ENCODE measurements around the gene NDUFAF2.

NDUFAF2 gene

GRCh38 chr5:60955239-60955638 lies 10.2 kb downstream of the NDUFAF2 start:
- no peak for DNase-seq
- H3K27me3 ChIP-seq (replicated peaks; ENCODE audit: control insufficient read depth, insufficient read depth, low read length, poor library complexity, severe bottlenecking) = no peaks in the 10 kb centered on the region
- H3K27ac ChIP-seq (ENCODE audit: insufficient read depth, low read length, poor library complexity, severe bottlenecking) = no peak overlapping the region
- H3K36me3 ChIP-seq (ENCODE audit: control insufficient read depth, insufficient read depth, low read length) = no peaks in the 10 kb centered on the region
- no peaks in the 10 kb centered on the region for H3K9me3 ChIP-seq (ENCODE audit: control insufficient read depth, low read length)
- H3K4me1 ChIP-seq (ENCODE audit: control insufficient read depth, insufficient read depth, low read length, poor library complexity, severe bottlenecking) = no peaks in the 10 kb centered on the region
- H3K4me3 ChIP-seq (ENCODE audit: insufficient read depth, low read depth, low read length, poor library complexity, severe bottlenecking) = no peak overlapping the region

GRCh38 chr5:60958088-60958487 lies 13.1 kb downstream of the NDUFAF2 start:
- no peaks in the 10 kb centered on the region for H3K9me3 ChIP-seq (ENCODE audit: control insufficient read depth, low read length)
- H3K27me3 ChIP-seq (replicated peaks; ENCODE audit: control insufficient read depth, insufficient read depth, low read length, poor library complexity, severe bottlenecking) = no peaks in the 10 kb centered on the region
- H3K4me3 ChIP-seq (ENCODE audit: insufficient read depth, low read depth, low read length, poor library complexity, severe bottlenecking) = no peak overlapping the region
- H3K27ac ChIP-seq (ENCODE audit: insufficient read depth, low read length, poor library complexity, severe bottlenecking) = no peak overlapping the region
- H3K4me1 ChIP-seq (ENCODE audit: control insufficient read depth, insufficient read depth, low read length, poor library complexity, severe bottlenecking) = no peaks in the 10 kb centered on the region
- no peak for DNase-seq
- no peaks in the 10 kb centered on the region for H3K36me3 ChIP-seq (ENCODE audit: control insufficient read depth, insufficient read depth, low read length)

GRCh38 chr5:60958712-60959111 lies 13.7 kb downstream of the NDUFAF2 start:
- no peaks in the 10 kb centered on the region for H3K9me3 ChIP-seq (ENCODE audit: control insufficient read depth, low read length)
- no peak overlapping the region for H3K4me3 ChIP-seq (ENCODE audit: insufficient read depth, low read depth, low read length, poor library complexity, severe bottlenecking)
- H3K27ac ChIP-seq (ENCODE audit: insufficient read depth, low read length, poor library complexity, severe bottlenecking) = no peak overlapping the region
- H3K27me3 ChIP-seq (replicated peaks; ENCODE audit: control insufficient read depth, insufficient read depth, low read length, poor library complexity, severe bottlenecking) = no peaks in the 10 kb centered on the region
- H3K4me1 ChIP-seq (ENCODE audit: control insufficient read depth, insufficient read depth, low read length, poor library complexity, severe bottlenecking) = no peaks in the 10 kb centered on the region
- no peak for DNase-seq
- H3K36me3 ChIP-seq (ENCODE audit: control insufficient read depth, insufficient read depth, low read length) = no peaks in the 10 kb centered on the region

- Histone ChIP-seq H3K27ac (ENCODE audit: insufficient read depth, low read length, poor library complexity, severe bottlenecking) (no peak overlapping the region), H3K9me3 (ENCODE audit: control insufficient read depth, low read length) (no peaks in the 10 kb centered on the region), H3K36me3 (ENCODE audit: control insufficient read depth, insufficient read depth, low read length) (no peaks in the 10 kb centered on the region), H3K4me1 (ENCODE audit: control insufficient read depth, insufficient read depth, low read length, poor library complexity, severe bottlenecking) (no peaks in the 10 kb centered on the region), H3K27me3 (replicated peaks; ENCODE audit: control insufficient read depth, insufficient read depth, low read length, poor library complexity, severe bottlenecking) (no peaks in the 10 kb centered on the region), H3K4me3 (ENCODE audit: insufficient read depth, low read depth, low read length, poor library complexity, severe bottlenecking) (no peak overlapping the region)
- DNase-seq = no peak
Observed at GRCh38 chr5:60959156-60959555, 14.2 kb downstream of the NDUFAF2 start.

- Histone ChIP-seq H3K9me3 (ENCODE audit: control insufficient read depth, low read length) (no peaks in the 10 kb centered on the region), H3K4me3 (ENCODE audit: insufficient read depth, low read depth, low read length, poor library complexity, severe bottlenecking) (no peak overlapping the region), H3K27ac (ENCODE audit: insufficient read depth, low read length, poor library complexity, severe bottlenecking) (no peak overlapping the region), H3K27me3 (replicated peaks; ENCODE audit: control insufficient read depth, insufficient read depth, low read length, poor library complexity, severe bottlenecking) (no peaks in the 10 kb centered on the region), H3K4me1 (ENCODE audit: control insufficient read depth, insufficient read depth, low read length, poor library complexity, severe bottlenecking) (no peaks in the 10 kb centered on the region), H3K36me3 (ENCODE audit: control insufficient read depth, insufficient read depth, low read length) (no peaks in the 10 kb centered on the region)
- no peak for DNase-seq
Observed at GRCh38 chr5:60960591-60960990, 15.6 kb downstream of the NDUFAF2 start.

- H3K4me3 ChIP-seq (ENCODE audit: insufficient read depth, low read depth, low read length, poor library complexity, severe bottlenecking) = no peak overlapping the region
- H3K9me3 ChIP-seq (ENCODE audit: control insufficient read depth, low read length) = no peaks in the 10 kb centered on the region
- H3K4me1 ChIP-seq (ENCODE audit: control insufficient read depth, insufficient read depth, low read length, poor library complexity, severe bottlenecking) = no peaks in the 10 kb centered on the region
- H3K27ac ChIP-seq (ENCODE audit: insufficient read depth, low read length, poor library complexity, severe bottlenecking) = no peak overlapping the region
- H3K36me3 ChIP-seq (ENCODE audit: control insufficient read depth, insufficient read depth, low read length) = no peaks in the 10 kb centered on the region
- H3K27me3 ChIP-seq (replicated peaks; ENCODE audit: control insufficient read depth, insufficient read depth, low read length, poor library complexity, severe bottlenecking) = no peaks in the 10 kb centered on the region
- no peak for DNase-seq
Observed at GRCh38 chr5:60961685-60962084, 16.7 kb downstream of the NDUFAF2 start.

GRCh38 chr5:60972231-60972630 lies 27.2 kb downstream of the NDUFAF2 start:
- no peaks in the 10 kb centered on the region for H3K36me3 ChIP-seq (ENCODE audit: control insufficient read depth, insufficient read depth, low read length)
- no peak overlapping the region for H3K27ac ChIP-seq (ENCODE audit: insufficient read depth, low read length, poor library complexity, severe bottlenecking)
- no peaks in the 10 kb centered on the region for H3K9me3 ChIP-seq (ENCODE audit: control insufficient read depth, low read length)
- H3K27me3 ChIP-seq (replicated peaks; ENCODE audit: control insufficient read depth, insufficient read depth, low read length, poor library complexity, severe bottlenecking) = no peaks in the 10 kb centered on the region
- H3K4me1 ChIP-seq (ENCODE audit: control insufficient read depth, insufficient read depth, low read length, poor library complexity, severe bottlenecking) = no peaks in the 10 kb centered on the region
- DNase-seq = no peak
- H3K4me3 ChIP-seq (ENCODE audit: insufficient read depth, low read depth, low read length, poor library complexity, severe bottlenecking) = no peak overlapping the region

- no peaks in the 10 kb centered on the region for H3K27me3 ChIP-seq (replicated peaks; ENCODE audit: control insufficient read depth, insufficient read depth, low read length, poor library complexity, severe bottlenecking)
- no peak overlapping the region for H3K27ac ChIP-seq (ENCODE audit: insufficient read depth, low read length, poor library complexity, severe bottlenecking)
- H3K4me3 ChIP-seq (ENCODE audit: insufficient read depth, low read depth, low read length, poor library complexity, severe bottlenecking) = no peak overlapping the region
- DNase-seq = no peak
- H3K4me1 ChIP-seq (ENCODE audit: control insufficient read depth, insufficient read depth, low read length, poor library complexity, severe bottlenecking) = no peaks in the 10 kb centered on the region
- H3K36me3 ChIP-seq (ENCODE audit: control insufficient read depth, insufficient read depth, low read length) = peaks cover 2% of the 10 kb centered on the region
- H3K9me3 ChIP-seq (ENCODE audit: control insufficient read depth, low read length) = peaks cover 7% of the 10 kb centered on the region
Observed at GRCh38 chr5:60977956-60978737, 33.1 kb downstream of the NDUFAF2 start.

GRCh38 chr5:60978968-60979367 lies 34.0 kb downstream of the NDUFAF2 start:
- Histone ChIP-seq H3K36me3 (ENCODE audit: control insufficient read depth, insufficient read depth, low read length) (peaks cover 2% of the 10 kb centered on the region), H3K9me3 (ENCODE audit: control insufficient read depth, low read length) (peaks cover 7% of the 10 kb centered on the region), H3K4me3 (ENCODE audit: insufficient read depth, low read depth, low read length, poor library complexity, severe bottlenecking) (no peak overlapping the region), H3K27me3 (replicated peaks; ENCODE audit: control insufficient read depth, insufficient read depth, low read length, poor library complexity, severe bottlenecking) (no peaks in the 10 kb centered on the region), H3K4me1 (ENCODE audit: control insufficient read depth, insufficient read depth, low read length, poor library complexity, severe bottlenecking) (no peaks in the 10 kb centered on the region), H3K27ac (ENCODE audit: insufficient read depth, low read length, poor library complexity, severe bottlenecking) (no peak overlapping the region)
- no peak for DNase-seq

- Histone ChIP-seq H3K4me3 (ENCODE audit: insufficient read depth, low read depth, low read length, poor library complexity, severe bottlenecking) (no peak overlapping the region), H3K27me3 (replicated peaks; ENCODE audit: control insufficient read depth, insufficient read depth, low read length, poor library complexity, severe bottlenecking) (no peaks in the 10 kb centered on the region), H3K9me3 (ENCODE audit: control insufficient read depth, low read length) (peaks cover 7% of the 10 kb centered on the region), H3K4me1 (ENCODE audit: control insufficient read depth, insufficient read depth, low read length, poor library complexity, severe bottlenecking) (no peaks in the 10 kb centered on the region), H3K27ac (ENCODE audit: insufficient read depth, low read length, poor library complexity, severe bottlenecking) (no peak overlapping the region), H3K36me3 (ENCODE audit: control insufficient read depth, insufficient read depth, low read length) (peaks cover 2% of the 10 kb centered on the region)
- DNase-seq = no peak
Observed at GRCh38 chr5:60980511-60980910, 35.5 kb downstream of the NDUFAF2 start.

All from effector memory CD4-positive, alpha-beta T cell (primary cell).